ENCODE measurements around the gene SLC26A4. TPM values are rescaled to one million over a fixed set of nuclear protein-coding genes. Genes with fewer than 3 reads are reported as not detected.

The SLC26A4 gene
- polyA plus RNA-seq, 3 donors: 1.6 to 5.7 (median 2.1) TPM

GRCh38 chr7:107689553-107689952, 28.9 kb downstream of the SLC26A4 start:
- DNase-seq (ENCODE audit: extremely low read depth in 1 of 11, low read depth in 9 of 11, low spot score in 4 of 11): no peak

- no peak for DNase-seq (ENCODE audit: extremely low read depth in 1 of 11, low read depth in 9 of 11, low spot score in 4 of 11)
Observed at GRCh38 chr7:107690084-107690483, 29.5 kb downstream of the SLC26A4 start.

GRCh38 chr7:107690611-107691010, 30.0 kb downstream of the SLC26A4 start:
- DNase-seq (ENCODE audit: extremely low read depth in 1 of 11, low read depth in 9 of 11, low spot score in 4 of 11): peak in 1 of 11 donors; percentile 21

- no peak for DNase-seq (ENCODE audit: extremely low read depth in 1 of 11, low read depth in 9 of 11, low spot score in 4 of 11)
Observed at GRCh38 chr7:107691716-107692115, 31.1 kb downstream of the SLC26A4 start.

GRCh38 chr7:107692501-107692900, 31.9 kb downstream of the SLC26A4 start:
- DNase-seq (ENCODE audit: extremely low read depth in 1 of 11, low read depth in 9 of 11, low spot score in 4 of 11): no peak

- DNase-seq (ENCODE audit: extremely low read depth in 1 of 11, low read depth in 9 of 11, low spot score in 4 of 11): no peak
Observed at GRCh38 chr7:107693396-107693795, 32.8 kb downstream of the SLC26A4 start.

GRCh38 chr7:107694386-107694785, 33.8 kb downstream of the SLC26A4 start:
- no peak for DNase-seq (ENCODE audit: extremely low read depth in 1 of 11, low read depth in 9 of 11, low spot score in 4 of 11)

- DNase-seq (ENCODE audit: extremely low read depth in 1 of 11, low read depth in 9 of 11, low spot score in 4 of 11): no peak
Observed at GRCh38 chr7:107696330-107696946, 35.8 kb downstream of the SLC26A4 start.

GRCh38 chr7:107697321-107698049, 36.9 kb downstream of the SLC26A4 start:
- DNase-seq (ENCODE audit: extremely low read depth in 1 of 11, low read depth in 9 of 11, low spot score in 4 of 11): peak in 1 of 11 donors; percentile 9

- no peak for DNase-seq (ENCODE audit: extremely low read depth in 1 of 11, low read depth in 9 of 11, low spot score in 4 of 11)
Observed at GRCh38 chr7:107700570-107700969, 39.9 kb downstream of the SLC26A4 start.

GRCh38 chr7:107701191-107701590, 40.6 kb downstream of the SLC26A4 start:
- DNase-seq (ENCODE audit: extremely low read depth in 1 of 11, low read depth in 9 of 11, low spot score in 4 of 11): no peak

GRCh38 chr7:107703219-107703618, 42.6 kb downstream of the SLC26A4 start:
- DNase-seq (ENCODE audit: extremely low read depth in 1 of 11, low read depth in 9 of 11, low spot score in 4 of 11): no peak

GRCh38 chr7:107703872-107704271, 43.2 kb downstream of the SLC26A4 start:
- DNase-seq (ENCODE audit: extremely low read depth in 1 of 11, low read depth in 9 of 11, low spot score in 4 of 11): no peak

GRCh38 chr7:107708956-107709355, 48.3 kb downstream of the SLC26A4 start:
- no peak for DNase-seq (ENCODE audit: extremely low read depth in 1 of 11, low read depth in 9 of 11, low spot score in 4 of 11)

- no peak for DNase-seq (ENCODE audit: extremely low read depth in 1 of 11, low read depth in 9 of 11, low spot score in 4 of 11)
Observed at GRCh38 chr7:107711301-107711700, 50.7 kb downstream of the SLC26A4 start.

- no peak for DNase-seq (ENCODE audit: extremely low read depth in 1 of 11, low read depth in 9 of 11, low spot score in 4 of 11)
Observed at GRCh38 chr7:107712025-107712424, 51.4 kb downstream of the SLC26A4 start.

GRCh38 chr7:107712896-107713295, 52.3 kb downstream of the SLC26A4 start:
- DNase-seq (ENCODE audit: extremely low read depth in 1 of 11, low read depth in 9 of 11, low spot score in 4 of 11): no peak

GRCh38 chr7:107715531-107715930, 54.9 kb downstream of the SLC26A4 start:
- DNase-seq (ENCODE audit: extremely low read depth in 1 of 11, low read depth in 9 of 11, low spot score in 4 of 11): no peak

- no peak for DNase-seq (ENCODE audit: extremely low read depth in 1 of 11, low read depth in 9 of 11, low spot score in 4 of 11)
Observed at GRCh38 chr7:107718456-107719193, 58.0 kb downstream of the SLC26A4 start.

GRCh38 chr7:107721286-107721685, 60.7 kb downstream of the SLC26A4 start:
- no peak for DNase-seq (ENCODE audit: extremely low read depth in 1 of 11, low read depth in 9 of 11, low spot score in 4 of 11)

All from renal cortex interstitium (tissue), 11 donors.